Testis (tissue), 3 donors: ENCODE data around the gene PLEKHA7. TPM values are rescaled to one million over a fixed set of nuclear protein-coding genes. Genes with fewer than 3 reads are reported as not detected.

ENCODE experiments used
- DNase-seq: peaks from one replicate; pipeline ENCODE4 v3.0.0-alpha.2; 2019
- H3K27ac ChIP-seq, 2 donors: fragments of 200-600 bp; sonication (generic); one replicate each; pipeline ENCODE4 v1.5.1; 2019
- H3K27me3 ChIP-seq: fragments of 200-600 bp; sonication (generic); one replicate; pipeline ENCODE4 v1.5.1; 2019
- H3K36me3 ChIP-seq: fragments of 200-600 bp; sonication (generic); one replicate; pipeline ENCODE4 v1.5.1; 2017; ENCODE audit warnings: low read depth; ENCODE audit errors: missing control alignments
- H3K4me1 ChIP-seq: fragments of 200-600 bp; sonication (generic); one replicate; pipeline ENCODE4 v1.5.1; 2019
- H3K4me3 ChIP-seq, 2 donors: fragments of 200-600 bp; sonication (generic); one replicate each; pipeline ENCODE4 v1.5.1; 2017 to 2019
- H3K9me3 ChIP-seq: fragments of 200-600 bp; sonication (generic); one replicate; pipeline ENCODE4 v1.5.1; 2017
- POLR2A ChIP-seq: fragments of 450-650 bp; IDR thresholded peaks from one replicate; pipeline ENCODE4 v1.6.1; 2017; ENCODE audit warnings: antibody characterized with exemption, mild to moderate bottlenecking, moderate library complexity
- WGBS, 2 donors: methylation state at CpG; one replicate each; pipeline ENCODE4 v1.1.5; 2018; 5-methylcytosine and 5-hydroxymethylcytosine counted together
- intact Hi-C: fragments of 100-400 bp; cut with DNase I; formaldehyde crosslinking; loops from one replicate; pipeline ENCODE4 v1.15.1; 2023; ENCODE audit warnings: low total_unique reads
- polyA plus RNA-seq: library from polyadenylated mRNA; stranded (reverse); fragments of 350-450 nt; fragmentation: Illumina TruSeq; extraction: RNeasy Lipid Tissue Mini Kit (QIAGEN cat#74804); gene quantifications from one replicate; pipeline ENCODE4 v1.2.3, GENCODE V29; 2014; ENCODE audit warnings: low read depth, low replicate concordance; ENCODE audit not compliant: insufficient read depth
- total RNA-seq, 2 donors: library from RNA; depleted of rRNA; stranded (reverse); fragments of >200 nt; gene quantifications; one replicate each; pipeline ENCODE4 v1.2.3, GENCODE V29; 2016
- TF ChIP-seq, protein P1 (sequence below), 3 experiments: fragments of 450-650 bp in 2 of 3; fragments of 200-600 bp in 1 of 3; sonication (generic) in 1 of 3; IDR thresholded peaks; one replicate each; pipeline ENCODE4 v1.5.1; 2016 to 2019; ENCODE audit warnings: antibody characterized with exemption in 3 of 3, mild to moderate bottlenecking in 2 of 3, moderate library complexity in 1 of 3

Gene PLEKHA7
- total and polyA plus RNA-seq, 3 donors from 2014 or later: 33.0 to 64.9 (median 63.9) TPM

DNA sequence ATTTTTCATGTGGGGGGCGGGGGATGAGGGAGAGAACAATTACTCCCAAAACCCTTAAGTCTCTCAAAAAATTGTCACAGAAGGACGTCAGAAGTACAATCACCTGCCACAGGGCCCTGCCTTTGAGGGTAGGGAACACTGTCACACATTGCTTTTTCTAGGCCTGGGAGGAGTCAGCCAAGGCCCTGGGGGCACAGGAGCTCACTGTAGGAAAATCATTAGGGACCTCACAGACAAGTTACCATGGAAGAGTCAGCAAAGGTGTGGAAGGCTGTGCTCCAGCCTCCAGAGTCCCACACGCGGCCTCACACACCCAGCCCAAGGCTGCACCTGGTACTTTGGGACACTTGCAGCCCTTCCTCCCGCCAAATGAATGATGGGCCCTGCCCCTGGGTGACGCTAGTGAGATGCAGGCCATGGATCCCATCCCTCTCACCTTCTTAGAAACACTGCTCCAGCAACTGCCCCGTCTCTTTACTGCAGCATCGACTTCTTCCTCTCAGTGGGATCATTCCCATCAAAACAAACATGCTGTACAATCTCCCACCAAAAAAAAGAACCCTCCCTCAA lies 3.3 kb downstream of the PLEKHA7 start:
- Histone ChIP-seq H3K9me3 (no peaks in the 10 kb centered on the region), H3K4me3 (no peak overlapping the region), H3K27me3 (no peaks in the 10 kb centered on the region), H3K36me3 (no peaks in the 10 kb centered on the region), H3K4me1 (no peaks in the 10 kb centered on the region), H3K27ac (no peak overlapping the region)
- TF ChIP-seq POLR2A: no peak
- TF ChIP-seq, protein P1, sequence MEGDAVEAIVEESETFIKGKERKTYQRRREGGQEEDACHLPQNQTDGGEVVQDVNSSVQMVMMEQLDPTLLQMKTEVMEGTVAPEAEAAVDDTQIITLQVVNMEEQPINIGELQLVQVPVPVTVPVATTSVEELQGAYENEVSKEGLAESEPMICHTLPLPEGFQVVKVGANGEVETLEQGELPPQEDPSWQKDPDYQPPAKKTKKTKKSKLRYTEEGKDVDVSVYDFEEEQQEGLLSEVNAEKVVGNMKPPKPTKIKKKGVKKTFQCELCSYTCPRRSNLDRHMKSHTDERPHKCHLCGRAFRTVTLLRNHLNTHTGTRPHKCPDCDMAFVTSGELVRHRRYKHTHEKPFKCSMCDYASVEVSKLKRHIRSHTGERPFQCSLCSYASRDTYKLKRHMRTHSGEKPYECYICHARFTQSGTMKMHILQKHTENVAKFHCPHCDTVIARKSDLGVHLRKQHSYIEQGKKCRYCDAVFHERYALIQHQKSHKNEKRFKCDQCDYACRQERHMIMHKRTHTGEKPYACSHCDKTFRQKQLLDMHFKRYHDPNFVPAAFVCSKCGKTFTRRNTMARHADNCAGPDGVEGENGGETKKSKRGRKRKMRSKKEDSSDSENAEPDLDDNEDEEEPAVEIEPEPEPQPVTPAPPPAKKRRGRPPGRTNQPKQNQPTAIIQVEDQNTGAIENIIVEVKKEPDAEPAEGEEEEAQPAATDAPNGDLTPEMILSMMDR (IDR thresholded peaks at IDR 0.05): no peak
- intact Hi-C loops: no loop called here
- no peak for DNase-seq
- 75 to 92% methylated on average over 7 to 8 of the region's 8 CpGs for WGBS, 2 donors

DNA sequence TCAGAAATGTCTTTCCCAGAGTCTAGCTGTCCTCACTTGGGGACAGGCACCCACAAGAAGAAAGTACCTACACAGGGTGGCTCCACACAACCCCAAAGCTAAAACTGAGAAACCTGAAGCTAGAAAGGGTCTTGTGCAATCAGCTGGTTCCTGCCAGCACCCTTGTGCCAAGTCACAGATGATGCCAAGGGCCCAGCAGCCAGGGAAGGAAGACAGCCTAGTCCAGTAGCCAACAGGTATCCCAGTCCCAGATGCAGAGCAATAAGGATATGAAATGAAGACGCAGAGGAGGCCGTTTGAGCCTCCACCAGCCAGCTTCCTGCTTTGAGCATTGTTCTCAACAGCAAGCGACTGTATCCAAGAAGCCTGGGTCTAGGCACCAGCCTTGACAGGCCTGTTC lies 6.1 kb downstream of the PLEKHA7 start:
- H3K4me3 ChIP-seq: no peak overlapping the region
- H3K27ac ChIP-seq: no peak overlapping the region
- TF ChIP-seq, protein P1 (IDR thresholded peaks at IDR 0.05): no peak
- TF ChIP-seq POLR2A: no peak
- H3K27me3 ChIP-seq: no peaks in the 10 kb centered on the region
- no peaks in the 10 kb centered on the region for H3K9me3 ChIP-seq
- intact Hi-C loops: no loop called here
- H3K36me3 ChIP-seq: no peaks in the 10 kb centered on the region
- H3K4me1 ChIP-seq: no peaks in the 10 kb centered on the region
- 93 to 94% methylated on average over 3 of the region's 3 CpGs for WGBS, 2 donors
- no peak for DNase-seq

DNA sequence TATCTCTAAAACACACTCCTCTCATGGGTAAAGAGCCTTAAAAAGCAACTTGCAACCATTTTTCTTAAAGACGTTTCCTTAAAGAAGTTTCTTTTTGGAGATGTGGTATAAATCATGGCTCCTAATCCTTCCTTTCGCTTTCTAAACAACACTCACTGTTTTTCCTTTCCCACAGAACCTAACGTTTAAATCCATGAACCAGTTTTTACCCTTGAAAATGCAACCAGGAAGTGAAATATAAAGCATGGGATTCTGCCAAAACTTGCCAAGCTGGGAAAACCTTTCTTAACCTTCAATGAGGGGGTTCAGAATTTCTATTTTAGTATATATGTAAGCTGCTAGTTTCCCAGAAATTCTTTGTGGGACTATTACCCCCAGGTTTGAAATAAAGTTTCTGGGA lies 8.6 kb downstream of the PLEKHA7 start:
- 31 to 48% methylated on average over 3 of the region's 3 CpGs for WGBS, 2 donors
- intact Hi-C loops: no loop called here
- H3K27ac ChIP-seq: no peak overlapping the region

DNA sequence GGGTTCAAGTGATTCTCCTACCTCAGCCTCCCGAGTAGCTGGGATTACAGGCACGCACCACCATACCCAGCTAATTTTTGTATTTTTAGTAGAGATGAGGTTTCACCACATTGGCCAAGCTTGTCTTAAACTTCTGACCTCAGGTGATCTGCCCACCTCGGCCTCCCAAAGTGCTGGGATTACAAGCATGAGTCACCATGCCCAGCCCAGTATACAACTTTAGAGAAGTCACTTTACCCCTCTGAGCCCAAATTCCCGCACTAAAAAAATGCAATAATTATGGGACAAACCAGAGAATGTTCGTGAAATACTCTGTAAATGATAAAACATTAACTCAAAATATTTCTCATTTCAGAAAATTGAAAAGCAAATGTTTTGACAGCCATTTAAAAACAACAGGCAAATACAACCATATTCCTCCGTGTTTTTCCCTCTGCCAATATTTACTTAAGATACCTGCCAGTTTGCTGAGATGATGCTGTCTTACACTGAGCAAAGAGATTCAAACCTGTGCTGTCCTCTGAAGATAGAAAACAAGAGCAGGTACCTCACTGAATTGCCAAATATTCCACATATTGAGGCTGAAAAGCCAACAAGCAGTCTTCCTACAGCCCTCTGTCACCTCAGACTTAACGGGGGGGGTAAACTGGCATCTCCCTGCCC lies 9.6 kb downstream of the PLEKHA7 start:
- no peaks in the 10 kb centered on the region for H3K4me1 ChIP-seq
- TF ChIP-seq POLR2A: no peak
- TF ChIP-seq, protein P1 (IDR thresholded peaks at IDR 0.05): no peak
- no peaks in the 10 kb centered on the region for H3K9me3 ChIP-seq
- H3K4me3 ChIP-seq: no peak overlapping the region
- 81 to 83% methylated on average over 7 of the region's 7 CpGs for WGBS, 2 donors
- H3K36me3 ChIP-seq: no peaks in the 10 kb centered on the region
- intact Hi-C loops: no loop called here
- no peak for DNase-seq
- H3K27ac ChIP-seq: no peak overlapping the region
- H3K27me3 ChIP-seq: no peaks in the 10 kb centered on the region

More for the DNA sequence above, 8.6 kb downstream of the PLEKHA7 start:
- DNase-seq: no peak
- H3K4me3 ChIP-seq: no peak overlapping the region
- H3K4me1 ChIP-seq: no peaks in the 10 kb centered on the region
- TF ChIP-seq, protein P1 (IDR thresholded peaks at IDR 0.05): no peak
- TF ChIP-seq POLR2A: no peak
- no peaks in the 10 kb centered on the region for H3K36me3 ChIP-seq
- H3K9me3 ChIP-seq: no peaks in the 10 kb centered on the region
- H3K27me3 ChIP-seq: no peaks in the 10 kb centered on the region

DNA sequence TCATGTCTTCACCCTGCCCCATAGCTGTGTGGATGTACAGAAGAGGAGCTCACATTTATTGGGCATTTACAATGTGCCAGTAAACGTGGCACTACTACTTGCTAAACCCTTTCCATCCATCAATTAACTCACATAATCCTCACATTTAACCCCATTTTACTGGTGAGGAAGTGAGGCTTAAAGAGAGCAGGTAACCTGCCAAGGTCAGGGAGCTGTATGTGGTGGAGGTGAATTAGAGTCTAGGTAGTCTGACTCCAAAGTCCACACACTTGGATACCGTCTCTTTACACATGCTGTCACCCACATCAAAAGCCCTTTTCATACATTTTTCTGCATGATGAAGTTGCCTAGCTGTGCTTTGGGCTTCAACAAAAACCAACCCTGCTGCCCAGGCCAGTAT lies 10.8 kb downstream of the PLEKHA7 start:
- no peak for DNase-seq
- Histone ChIP-seq H3K4me3 (no peak overlapping the region), H3K27me3 (no peaks in the 10 kb centered on the region), H3K4me1 (no peaks in the 10 kb centered on the region), H3K27ac (no peak overlapping the region), H3K9me3 (no peaks in the 10 kb centered on the region), H3K36me3 (no peaks in the 10 kb centered on the region)
- TF ChIP-seq POLR2A: no peak
- intact Hi-C loops: no loop called here
- 92 to 94% methylated on average over 2 of the region's 2 CpGs for WGBS, 2 donors
